Kidney epithelial cell (primary cell): ENCODE data around the gene GALNT7. TPM values are rescaled to one million over a fixed set of nuclear protein-coding genes. Genes with fewer than 3 reads are reported as not detected.
A peak's percentile ranks its signal among the peaks of the same experiment; 100 is the strongest.

ENCODE experiments used
- DNase-seq: peaks from one replicate; pipeline ENCODE4 v3.0.0-alpha.2; 2010; ENCODE audit warnings: low read depth
- H3K27me3 ChIP-seq: 2 replicates; pipeline ENCODE4 v1.6.0; 2011; ENCODE audit warnings: low read length; ENCODE audit not compliant: control insufficient read depth, insufficient read depth
- H3K36me3 ChIP-seq: 2 replicates; pipeline ENCODE4 v1.5.1; 2011; ENCODE audit warnings: low read length; ENCODE audit not compliant: control insufficient read depth, insufficient read depth
- H3K4me3 ChIP-seq: 2 replicates; pipeline ENCODE4 v1.5.1; 2011; ENCODE audit warnings: low read depth, mild to moderate bottlenecking, control low read depth, low read length
- CTCF ChIP-seq: IDR thresholded peaks from 2 replicates; pipeline ENCODE4 v1.5.1; 2011; ENCODE audit warnings: mild to moderate bottlenecking, moderate library complexity, low read length, control low read depth, inconsistent platforms; ENCODE audit not compliant: insufficient read depth, poor library complexity, severe bottlenecking
- total RNA-seq: library from RNA; depleted of rRNA; stranded (reverse); fragments of >200 nt; gene quantifications from 2 replicates; pipeline ENCODE4 v1.2.3, GENCODE V29; 2015

The GALNT7 gene
- total RNA-seq, 1 donor from 2014 or later: 46.6 TPM

GRCh38 chr4:173301518-173302201 lies 133.0 kb downstream of the GALNT7 start:
- Histone ChIP-seq H3K27me3 (no peaks in the 10 kb centered on the region), H3K36me3 (no peaks in the 10 kb centered on the region), H3K4me3 (no peak overlapping the region)
- peak; percentile 12 for DNase-seq
- peak; percentile 64 for TF ChIP-seq CTCF

- Histone ChIP-seq H3K27me3 (no peaks in the 10 kb centered on the region), H3K36me3 (no peaks in the 10 kb centered on the region), H3K4me3 (no peak overlapping the region)
- no peak for DNase-seq
- TF ChIP-seq CTCF: no peak
Observed at GRCh38 chr4:173307778-173308177, 139.2 kb downstream of the GALNT7 start.

GRCh38 chr4:173311368-173311767 lies 142.8 kb downstream of the GALNT7 start:
- TF ChIP-seq CTCF: no peak
- Histone ChIP-seq H3K4me3 (no peak overlapping the region), H3K27me3 (no peaks in the 10 kb centered on the region), H3K36me3 (no peaks in the 10 kb centered on the region)
- no peak for DNase-seq

- no peak for TF ChIP-seq CTCF
- no peak for DNase-seq
- Histone ChIP-seq H3K36me3 (no peaks in the 10 kb centered on the region), H3K4me3 (no peak overlapping the region), H3K27me3 (no peaks in the 10 kb centered on the region)
Observed at GRCh38 chr4:173314715-173315114, 146.1 kb downstream of the GALNT7 start.

- DNase-seq: no peak
- no peaks in the 10 kb centered on the region for H3K27me3 ChIP-seq
- H3K4me3 ChIP-seq: no peak overlapping the region
- no peak for TF ChIP-seq CTCF
- H3K36me3 ChIP-seq: no peaks in the 10 kb centered on the region
Observed at GRCh38 chr4:173316060-173316459, 147.4 kb downstream of the GALNT7 start.

- no peaks in the 10 kb centered on the region for H3K27me3 ChIP-seq
- no peak overlapping the region for H3K4me3 ChIP-seq
- peak; percentile 14 for TF ChIP-seq CTCF
- H3K36me3 ChIP-seq: no peaks in the 10 kb centered on the region
- no peak for DNase-seq
Observed at GRCh38 chr4:173317004-173317403, 148.4 kb downstream of the GALNT7 start.
